Esophagus squamous epithelium (tissue), 5 donors: Measurements from ENCODE around the gene RASA1. TPM values are rescaled to one million over a fixed set of nuclear protein-coding genes. Genes with fewer than 3 reads are reported as not detected.
"Not testable (repeated sequence)": the region's sequence is repeated elsewhere in the genome, so short reads cannot be mapped to it uniquely, and the experiment has no call there.

Source experiments
- DNase-seq: peaks from one replicate; lab custom pipeline; 2025; lab: John Stamatoyannopoulos, UW
- H3K27ac ChIP-seq, 4 donors: fragments of 200-600 bp; sonication (generic); one replicate each; pipeline ENCODE4 v1.5.1; 2016 to 2019; ENCODE audit warnings: mild to moderate bottlenecking in 1 of 4
- H3K27me3 ChIP-seq, 4 donors: fragments of 200-600 bp; sonication (generic); 1 replicate in 3 of 4; 2 replicates in 1 of 4; pipeline versions ENCODE4 v1.5.1 to v1.6.0; 2017 to 2021; ENCODE audit warnings: antibody characterized with exemption in 1 of 4
- H3K36me3 ChIP-seq, 3 donors: fragments of 200-600 bp; sonication (generic); one replicate each; pipeline ENCODE4 v1.5.1; 2016 to 2019
- H3K4me1 ChIP-seq, 3 donors: fragments of 200-600 bp; sonication (generic); one replicate each; pipeline ENCODE4 v1.5.1; 2017 to 2019
- H3K4me3 ChIP-seq, 4 donors: fragments of 200-600 bp; sonication (generic); 1 replicate in 3 of 4; 2 replicates in 1 of 4; pipeline ENCODE4 v1.5.1; 2016 to 2019; ENCODE audit warnings: mild to moderate bottlenecking in 2 of 4, moderate library complexity in 1 of 4
- H3K9me3 ChIP-seq, 3 donors: fragments of 200-600 bp; sonication (generic); one replicate each; pipeline ENCODE4 v1.5.1; 2016 to 2019
- CTCF ChIP-seq, 6 experiments: fragments of 450-650 bp in 4 of 6; fragments of 200-600 bp in 2 of 6; sonication (generic) in 2 of 6; IDR thresholded peaks; one replicate each; pipeline ENCODE4 v1.5.1; 2016 to 2019; ENCODE audit warnings: antibody characterized with exemption in 6 of 6, mild to moderate bottlenecking in 4 of 6, moderate library complexity in 4 of 6
- POLR2A ChIP-seq, 4 donors: fragments of 450-650 bp; IDR thresholded peaks; one replicate each; pipeline ENCODE4 v1.6.1; 2017; ENCODE audit warnings: antibody characterized with exemption in 4 of 4, mild to moderate bottlenecking in 4 of 4, moderate library complexity in 3 of 4
- WGBS, 2 donors: methylation state at CpG; one replicate each; pipeline ENCODE4 v1.1.5; 2018; 5-methylcytosine and 5-hydroxymethylcytosine counted together
- intact Hi-C: fragments of 100-400 bp; cut with DNase I; formaldehyde crosslinking; loops from one replicate; pipeline ENCODE4 v1.15.0; 2022
- total RNA-seq, 4 donors: library from RNA; depleted of rRNA; stranded (reverse); fragments of >200 nt; gene quantifications; one replicate each; pipeline ENCODE4 v1.1.0, GENCODE V29; 2016
- donor health status: DM: yes; HTN: yes; CAD: no.

Gene RASA1
- total RNA-seq, 4 donors from 2014 or later = 14.6 to 30.2 (median 26.5) TPM

- H3K36me3 ChIP-seq = no peaks in the 10 kb centered on the region
- no peaks in the 10 kb centered on the region for H3K27me3 ChIP-seq
- H3K4me1 ChIP-seq = peaks cover 7 to 45% (median 19%) of the 10 kb centered on the region in 3 donors
- TF ChIP-seq POLR2A (IDR thresholded peaks at IDR 0.05) = no peak
- TF ChIP-seq CTCF (IDR thresholded peaks at IDR 0.05) = no peak
- 0% methylated on average over 2 of the region's 49 CpGs for WGBS, 2 donors
- peak overlapping the region; percentile 70 to 90 (median 90) for H3K4me3 ChIP-seq
- intact Hi-C loops = no loop called here
- DNase-seq = no peak
- H3K27ac ChIP-seq = peak overlapping the region; percentile 87 to 96 (median 94)
- H3K9me3 ChIP-seq = no peaks in the 10 kb centered on the region
Measured at GRCh38 chr5:87268126-87268969, 665 bp downstream of the RASA1 start.

- Histone ChIP-seq H3K9me3 (no peaks in the 10 kb centered on the region), H3K27me3 (no peaks in the 10 kb centered on the region), H3K36me3 (no peaks in the 10 kb centered on the region), H3K27ac (peak overlapping the region; percentile 87 to 96 (median 94)), H3K4me1 (peaks cover 7 to 48% (median 19%) of the 10 kb centered on the region in 3 donors), H3K4me3 (peak overlapping the region; percentile 70 to 90 (median 90))
- intact Hi-C loops = no loop called here
- TF ChIP-seq POLR2A (IDR thresholded peaks at IDR 0.05) (no peak), CTCF (IDR thresholded peaks at IDR 0.05) (no peak)
- no peak for DNase-seq
- WGBS, 2 donors = 0 to 3% methylated on average over 4 of the region's 4 CpGs
Measured at GRCh38 chr5:87268970-87269377, 1.3 kb downstream of the RASA1 start.

- H3K9me3 ChIP-seq, H3K36me3 ChIP-seq, intact Hi-C loops, H3K4me3 ChIP-seq, H3K27ac ChIP-seq, H3K27me3 ChIP-seq, DNase-seq: not testable (repeated sequence)
- peaks cover 7 to 53% (median 19%) of the 10 kb centered on the region in 3 donors for H3K4me1 ChIP-seq
- WGBS, 2 donors = 93 to 99% methylated on average over 17 of the region's 17 CpGs
Measured at GRCh38 chr5:87270888-87271287, 3.2 kb downstream of the RASA1 start.

- no peak for TF ChIP-seq POLR2A (IDR thresholded peaks at IDR 0.05)
- no peak for TF ChIP-seq CTCF (IDR thresholded peaks at IDR 0.05)
- no peaks in the 10 kb centered on the region for H3K27me3 ChIP-seq
- no peak for DNase-seq
- H3K27ac ChIP-seq = no peak overlapping the region
- 72 to 95% methylated on average over 1 of the region's 1 CpG for WGBS, 2 donors
- peaks cover 0 to 23% (median 0%) of the 10 kb centered on the region in 3 donors for H3K36me3 ChIP-seq
- H3K4me1 ChIP-seq = peaks cover 0 to 27% (median 11%) of the 10 kb centered on the region in 3 donors
- intact Hi-C loops = no loop called here
- H3K4me3 ChIP-seq = no peak overlapping the region
- H3K9me3 ChIP-seq = no peaks in the 10 kb centered on the region
Measured at GRCh38 chr5:87276655-87277054, 9.0 kb downstream of the RASA1 start.

- Histone ChIP-seq H3K36me3 (peaks cover 0 to 24% (median 0%) of the 10 kb centered on the region in 3 donors), H3K27me3 (no peaks in the 10 kb centered on the region), H3K4me3 (no peak overlapping the region), H3K4me1 (peaks cover 0 to 20% (median 11%) of the 10 kb centered on the region in 3 donors), H3K27ac (no peak overlapping the region), H3K9me3 (no peaks in the 10 kb centered on the region)
- intact Hi-C loops = no loop called here
- no peak for DNase-seq
- 78 to 83% methylated on average over 2 of the region's 2 CpGs for WGBS, 2 donors
- no peak for TF ChIP-seq CTCF (IDR thresholded peaks at IDR 0.05)
- no peak for TF ChIP-seq POLR2A (IDR thresholded peaks at IDR 0.05)
Measured at GRCh38 chr5:87277279-87277835, 9.7 kb downstream of the RASA1 start.
